NCI-H748 (cell line): ENCODE results near the gene INHBB.

ENCODE experiments used
- DNase-seq: peaks from one replicate; lab custom pipeline; 2025; ENCODE audit not compliant: unreplicated experiment; lab: John Stamatoyannopoulos, UW

Gene INHBB

GRCh38 chr2:120394764-120395163 is 48.8 kb downstream of the INHBB start:
- DNase-seq, result no peak

GRCh38 chr2:120395221-120396012 is 49.5 kb downstream of the INHBB start:
- no peak for DNase-seq

- peak; percentile 66 for DNase-seq
Observed at GRCh38 chr2:120396013-120396860, 50.3 kb downstream of the INHBB start.

- DNase-seq, result no peak
Observed at GRCh38 chr2:120396861-120397811, 51.2 kb downstream of the INHBB start.

GRCh38 chr2:120398051-120398995 is 52.4 kb downstream of the INHBB start:
- DNase-seq, result no peak

- DNase-seq, result no peak
Observed at GRCh38 chr2:120398996-120399888, 53.3 kb downstream of the INHBB start.

- no peak for DNase-seq
Observed at GRCh38 chr2:120399889-120400240, 53.9 kb downstream of the INHBB start.

DNA sequence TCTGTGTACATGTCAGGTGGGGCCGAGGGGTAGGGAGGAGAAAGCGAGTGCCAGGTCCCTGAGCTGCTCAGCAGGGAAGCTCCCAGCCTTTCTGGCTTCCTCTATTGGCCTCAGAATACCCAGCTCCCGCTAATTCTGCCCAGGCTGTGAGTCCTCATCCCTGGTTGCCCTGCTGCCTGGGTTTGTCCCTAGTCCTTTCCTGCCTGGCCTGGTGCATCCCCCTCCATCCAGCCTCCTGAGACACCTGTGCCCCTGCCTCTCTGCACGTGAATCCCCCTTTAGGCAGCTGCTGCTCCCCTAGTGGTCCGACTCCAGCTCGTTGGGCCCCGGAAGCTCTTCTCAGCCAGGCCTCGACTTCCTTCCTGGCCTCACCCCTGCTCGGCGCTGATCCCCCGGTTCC is 54.6 kb downstream of the INHBB start:
- DNase-seq, result no peak
